Stomach (tissue), 9 donors: ENCODE results near the gene ACE. TPM values are rescaled to one million over a fixed set of nuclear protein-coding genes. Genes with fewer than 3 reads are reported as not detected.

Experiments used
- DNase-seq, 2 donors: peaks; one replicate each; pipeline versions ENCODE4 v3.0.0 to v3.0.0-alpha.2; 2013 to 2019
- H3K27ac ChIP-seq, 5 donors: fragments of 200-600 bp in 4 of 5; sonication (generic) in 4 of 5; one replicate each; pipeline ENCODE4 v1.5.1; 2013 to 2019; ENCODE audit warnings: mild to moderate bottlenecking in 1 of 5, moderate library complexity in 1 of 5
- H3K27me3 ChIP-seq, 3 donors: fragments of 200-600 bp; sonication (generic); one replicate each; pipeline ENCODE4 v1.5.1; 2017 to 2019; ENCODE audit warnings: mixed run types in 1 of 3
- H3K36me3 ChIP-seq, 4 donors: fragments of 200-600 bp; sonication (generic); 1 replicate in 3 of 4; 2 replicates in 1 of 4; pipeline ENCODE4 v1.5.1; 2016 to 2019
- H3K4me1 ChIP-seq, 4 donors: fragments of 200-600 bp; sonication (generic); one replicate each; pipeline ENCODE4 v1.5.1; 2016 to 2019
- H3K4me3 ChIP-seq, 4 donors: fragments of 200-600 bp; sonication (generic) in 3 of 4; one replicate each; pipeline ENCODE4 v1.5.1; 2016 to 2019; ENCODE audit warnings: mild to moderate bottlenecking in 1 of 4
- H3K9me3 ChIP-seq, 4 donors: fragments of 200-600 bp; sonication (generic); one replicate each; pipeline ENCODE4 v1.5.1; 2016 to 2019
- CTCF ChIP-seq, 7 experiments: fragments of 450-650 bp in 4 of 7; fragments of 200-600 bp in 3 of 7; sonication (generic) in 3 of 7; IDR thresholded peaks; one replicate each; pipeline ENCODE4 v1.5.1; 2016 to 2019; ENCODE audit warnings: antibody characterized with exemption in 7 of 7, control low read depth in 2 of 7, mild to moderate bottlenecking in 1 of 7
- EP300 ChIP-seq: sonication (generic); formaldehyde crosslinking; IDR thresholded peaks from one replicate; pipeline ENCODE4 v1.6.1; 2017; ENCODE audit warnings: antibody characterized with exemption
- POLR2A ChIP-seq, 4 donors: fragments of 450-650 bp; IDR thresholded peaks; one replicate each; pipeline ENCODE4 v1.6.1; 2016; ENCODE audit warnings: antibody characterized with exemption in 4 of 4, control low read depth in 2 of 4, mild to moderate bottlenecking in 1 of 4, moderate library complexity in 1 of 4
- POLR2AphosphoS5 ChIP-seq, 3 donors: sonication (generic); formaldehyde crosslinking; IDR thresholded peaks; one replicate each; pipeline ENCODE4 v1.6.1; 2016; ENCODE audit warnings: antibody characterized with exemption in 3 of 3
- WGBS, 5 donors: extraction: QIAGEN DNeasy Blood & Tissue Kit in 3 of 5; methylation state at CpG; one replicate each; pipeline versions ENCODE4 v1.1.5 to v1.1.7; 2013 to 2018; 5-methylcytosine and 5-hydroxymethylcytosine counted together
- intact Hi-C: fragments of 100-400 bp; cut with DNase I; formaldehyde crosslinking; loops from one replicate; pipeline ENCODE4 v1.15.1; 2023; ENCODE audit warnings: low total_unique reads
- polyA plus RNA-seq, 3 donors: library from polyadenylated mRNA; stranded (reverse); fragments of 200-250 nt; gene quantifications; one replicate each; pipeline ENCODE4 v1.2.3, GENCODE V29; 2013
- total RNA-seq, 5 donors: library from RNA; depleted of rRNA; stranded (reverse); fragments of >200 nt; gene quantifications; one replicate each; pipeline versions ENCODE4 v1.1.0 to v1.2.3, GENCODE V29; 2014 to 2016
- donor health status: healthy with polysubstance abuse.
- donor health status: Bipolar disorder and iron deficiency.
- donor health status: healthy.

Gene ACE
- total and polyA plus RNA-seq, 8 donors: 1.3 to 232 (median 4.4) TPM

GRCh38 chr17:63514477-63514876, 37.6 kb downstream of the ACE start:
- H3K27ac ChIP-seq: no peak overlapping the region
- H3K4me3 ChIP-seq: no peak overlapping the region
- no peaks in the 10 kb centered on the region for H3K4me1 ChIP-seq
- no peak for DNase-seq
- no peaks in the 10 kb centered on the region for H3K36me3 ChIP-seq
- WGBS, 5 donors: 75 to 93% (median 83%) methylated on average over 3 of the region's 3 CpGs
- H3K27me3 ChIP-seq: peaks cover 0 to 7% (median 0%) of the 10 kb centered on the region in 3 donors
- H3K9me3 ChIP-seq: no peaks in the 10 kb centered on the region
- intact Hi-C loops: no loop called here
- TF ChIP-seq CTCF (IDR thresholded peaks at IDR 0.05) (no peak), POLR2A (IDR thresholded peaks at IDR 0.05) (no peak), POLR2AphosphoS5 (IDR thresholded peaks at IDR 0.05) (no peak), EP300 (no peak)

DNA sequence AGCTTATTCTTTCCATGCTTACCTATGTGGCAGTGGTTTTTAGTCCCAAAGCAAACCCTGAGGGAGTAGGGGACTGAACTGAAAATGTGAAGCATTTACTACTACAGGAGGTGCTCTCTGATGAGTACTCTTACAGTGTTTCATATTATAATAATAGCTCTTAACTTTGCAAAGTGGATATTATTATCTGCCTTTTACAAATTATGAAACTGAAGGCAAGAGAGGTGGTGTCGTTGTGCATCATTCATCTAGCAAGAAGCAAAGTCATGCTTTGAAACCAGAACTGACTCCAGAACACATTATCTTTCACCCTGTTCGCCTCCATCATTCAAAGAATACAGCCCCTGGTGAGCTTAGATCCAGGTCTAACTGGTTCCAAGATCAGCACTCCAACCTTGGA, 38.1 kb downstream of the ACE start:
- peaks cover 0 to 10% (median 0%) of the 10 kb centered on the region in 3 donors for H3K27me3 ChIP-seq
- H3K36me3 ChIP-seq: no peaks in the 10 kb centered on the region
- intact Hi-C loops: no loop called here
- no peaks in the 10 kb centered on the region for H3K9me3 ChIP-seq
- H3K27ac ChIP-seq: no peak overlapping the region
- H3K4me1 ChIP-seq: no peaks in the 10 kb centered on the region
- no peak for DNase-seq
- no peak overlapping the region for H3K4me3 ChIP-seq
- 65 to 91% (median 76%) methylated on average over 2 of the region's 2 CpGs for WGBS, 5 donors
- TF ChIP-seq CTCF (IDR thresholded peaks at IDR 0.05) (no peak), EP300 (no peak), POLR2A (IDR thresholded peaks at IDR 0.05) (no peak), POLR2AphosphoS5 (IDR thresholded peaks at IDR 0.05) (no peak)

DNA sequence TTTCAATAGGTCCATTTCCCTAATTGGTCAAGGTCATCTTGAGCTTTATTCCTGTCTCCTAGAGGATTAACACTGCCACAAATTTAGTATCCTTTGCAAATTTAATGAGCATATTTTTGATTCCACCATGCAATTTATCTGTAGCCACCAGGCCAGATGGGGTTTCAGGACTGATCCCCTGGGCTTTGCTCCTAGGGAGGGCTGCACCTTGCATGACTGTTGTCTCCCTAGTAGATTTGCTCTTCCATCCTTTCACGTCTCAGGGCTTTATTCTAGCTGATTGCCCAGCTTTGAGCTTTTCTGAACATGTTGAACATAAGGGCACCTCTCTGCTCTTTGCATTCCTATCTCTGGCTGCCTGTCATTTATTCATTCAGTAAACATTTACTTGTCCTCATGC, 38.6 kb downstream of the ACE start:
- no peak overlapping the region for H3K4me3 ChIP-seq
- DNase-seq: no peak
- WGBS, 5 donors: 24 to 42% (median 39%) methylated on average over 1 of the region's 1 CpG
- no peaks in the 10 kb centered on the region for H3K4me1 ChIP-seq
- intact Hi-C loops: no loop called here
- H3K27ac ChIP-seq: no peak overlapping the region
- TF ChIP-seq EP300 (no peak), POLR2A (IDR thresholded peaks at IDR 0.05) (no peak), POLR2AphosphoS5 (IDR thresholded peaks at IDR 0.05) (no peak), CTCF (IDR thresholded peaks at IDR 0.05) (no peak)
- no peaks in the 10 kb centered on the region for H3K36me3 ChIP-seq
- no peaks in the 10 kb centered on the region for H3K9me3 ChIP-seq
- peaks cover 0 to 10% (median 0%) of the 10 kb centered on the region in 3 donors for H3K27me3 ChIP-seq

DNA sequence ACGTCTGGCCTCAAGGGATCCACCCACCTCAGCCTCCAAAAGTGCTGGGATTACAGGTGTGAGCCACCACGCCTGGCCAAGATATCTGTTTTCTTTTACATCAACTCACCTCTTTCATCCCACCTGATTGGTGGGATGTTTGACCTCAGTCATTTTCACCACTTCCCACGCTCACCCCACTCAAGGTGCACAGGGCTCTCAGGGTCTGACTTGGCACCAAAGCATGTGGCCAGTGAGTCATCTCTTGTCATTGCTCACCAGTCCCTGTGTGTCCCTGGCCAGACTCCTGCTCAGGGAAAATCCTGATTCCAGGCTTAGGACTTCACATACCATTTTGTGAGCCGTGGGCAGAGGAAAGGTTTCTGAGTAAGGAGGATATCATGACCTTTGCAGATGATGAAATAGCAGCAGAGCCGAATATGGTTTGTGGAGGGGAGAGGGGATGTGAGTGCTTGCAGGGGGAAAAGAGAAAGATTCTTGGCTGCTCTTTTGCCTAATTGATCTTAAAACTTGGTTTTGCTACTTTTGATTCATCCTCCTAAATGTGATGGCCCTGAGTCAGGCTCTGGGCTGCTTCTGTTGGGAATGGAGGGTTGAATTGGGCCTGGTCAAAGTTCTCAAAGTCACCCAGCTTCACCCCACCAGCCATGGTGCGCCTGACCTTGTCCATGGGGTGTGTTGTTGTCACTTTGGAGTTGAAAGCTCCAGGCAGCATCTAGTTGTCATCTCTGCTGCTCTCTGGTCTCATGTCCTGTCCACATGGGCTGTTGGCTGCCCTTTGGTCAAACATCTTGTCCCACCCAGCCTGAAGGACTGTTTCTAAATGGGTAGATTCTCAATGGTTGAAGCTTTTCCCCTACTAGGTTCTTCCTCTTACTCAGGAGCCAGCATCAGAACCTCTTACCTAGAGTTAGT, 40.3 kb downstream of the ACE start:
- TF ChIP-seq POLR2AphosphoS5 (IDR thresholded peaks at IDR 0.05): no peak
- no peak for TF ChIP-seq POLR2A (IDR thresholded peaks at IDR 0.05)
- TF ChIP-seq CTCF (IDR thresholded peaks at IDR 0.05): no peak
- no peak for TF ChIP-seq EP300
- peaks cover 0 to 17% (median 0%) of the 10 kb centered on the region in 3 donors for H3K27me3 ChIP-seq
- WGBS, 5 donors: 70 to 79% (median 72%) methylated on average over 6 of the region's 6 CpGs
- no peaks in the 10 kb centered on the region for H3K36me3 ChIP-seq
- no peaks in the 10 kb centered on the region for H3K9me3 ChIP-seq
- intact Hi-C loops: no loop called here
- no peak for DNase-seq
- H3K27ac ChIP-seq: no peak overlapping the region
- H3K4me1 ChIP-seq: no peaks in the 10 kb centered on the region
- H3K4me3 ChIP-seq: no peak overlapping the region
